GM10248 (cell line): ENCODE measurements around the gene ACOT7.

ENCODE experiments used
- CTCF ChIA-PET: fragments of 300-600 bp; sonication (Branson Sonifier 250); formaldehyde crosslinking; extraction: SDS; loops from one replicate; lab custom pipeline; 2021; ENCODE audit warnings: antibody characterized with exemption; lab: Yijun Ruan, JAX
- POLR2A ChIA-PET: fragments of 350-650 bp; sonication (Branson Sonifier 250); formaldehyde crosslinking; extraction: SDS; loops from one replicate; lab custom pipeline; 2020; ENCODE audit warnings: antibody characterized with exemption; lab: Yijun Ruan, JAX
- DNase-seq: peaks from one replicate; pipeline ENCODE4 v3.0.0; 2012; ENCODE audit errors: extremely low spot score
- TF ChIP-seq, protein P1 (sequence below): IDR thresholded peaks from 2 replicates; pipeline ENCODE4 v1.5.1; 2012; ENCODE audit warnings: mild to moderate bottlenecking, low read depth; ENCODE audit errors: extremely low read depth, missing control alignments, control extremely low read depth

Gene ACOT7

DNA sequence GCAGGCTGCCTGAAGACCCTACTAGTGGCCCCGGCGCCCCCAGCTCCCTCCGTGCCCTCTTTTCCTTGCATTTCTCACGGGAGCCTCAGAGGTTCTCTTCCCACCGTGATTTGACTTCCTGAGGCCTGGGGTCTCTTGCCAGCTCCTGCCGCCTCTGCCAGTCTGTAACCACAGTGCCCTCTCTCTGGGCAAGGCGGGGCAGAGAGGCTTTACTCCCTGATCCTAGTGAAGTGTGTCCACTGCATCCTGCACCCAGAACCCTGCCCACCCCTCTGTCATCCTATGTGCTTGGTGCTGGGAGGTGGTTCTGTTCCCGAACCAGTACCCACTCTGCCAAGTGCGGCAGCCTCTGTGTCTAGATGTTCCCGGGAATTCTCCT is 33.4 kb upstream of the ACOT7 start:
- POLR2A ChIA-PET, result no interaction called here
- CTCF ChIA-PET, result interaction anchor here (1.2 to 1.7 kb wide), 3 partner anchors 11 to 220 kb away, joined by 3 to 14 read pairs (median 4); no protein-coding TSS in a partner anchor
- no peak for DNase-seq
- TF ChIP-seq, protein P1, sequence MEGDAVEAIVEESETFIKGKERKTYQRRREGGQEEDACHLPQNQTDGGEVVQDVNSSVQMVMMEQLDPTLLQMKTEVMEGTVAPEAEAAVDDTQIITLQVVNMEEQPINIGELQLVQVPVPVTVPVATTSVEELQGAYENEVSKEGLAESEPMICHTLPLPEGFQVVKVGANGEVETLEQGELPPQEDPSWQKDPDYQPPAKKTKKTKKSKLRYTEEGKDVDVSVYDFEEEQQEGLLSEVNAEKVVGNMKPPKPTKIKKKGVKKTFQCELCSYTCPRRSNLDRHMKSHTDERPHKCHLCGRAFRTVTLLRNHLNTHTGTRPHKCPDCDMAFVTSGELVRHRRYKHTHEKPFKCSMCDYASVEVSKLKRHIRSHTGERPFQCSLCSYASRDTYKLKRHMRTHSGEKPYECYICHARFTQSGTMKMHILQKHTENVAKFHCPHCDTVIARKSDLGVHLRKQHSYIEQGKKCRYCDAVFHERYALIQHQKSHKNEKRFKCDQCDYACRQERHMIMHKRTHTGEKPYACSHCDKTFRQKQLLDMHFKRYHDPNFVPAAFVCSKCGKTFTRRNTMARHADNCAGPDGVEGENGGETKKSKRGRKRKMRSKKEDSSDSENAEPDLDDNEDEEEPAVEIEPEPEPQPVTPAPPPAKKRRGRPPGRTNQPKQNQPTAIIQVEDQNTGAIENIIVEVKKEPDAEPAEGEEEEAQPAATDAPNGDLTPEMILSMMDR, result no peak

DNA sequence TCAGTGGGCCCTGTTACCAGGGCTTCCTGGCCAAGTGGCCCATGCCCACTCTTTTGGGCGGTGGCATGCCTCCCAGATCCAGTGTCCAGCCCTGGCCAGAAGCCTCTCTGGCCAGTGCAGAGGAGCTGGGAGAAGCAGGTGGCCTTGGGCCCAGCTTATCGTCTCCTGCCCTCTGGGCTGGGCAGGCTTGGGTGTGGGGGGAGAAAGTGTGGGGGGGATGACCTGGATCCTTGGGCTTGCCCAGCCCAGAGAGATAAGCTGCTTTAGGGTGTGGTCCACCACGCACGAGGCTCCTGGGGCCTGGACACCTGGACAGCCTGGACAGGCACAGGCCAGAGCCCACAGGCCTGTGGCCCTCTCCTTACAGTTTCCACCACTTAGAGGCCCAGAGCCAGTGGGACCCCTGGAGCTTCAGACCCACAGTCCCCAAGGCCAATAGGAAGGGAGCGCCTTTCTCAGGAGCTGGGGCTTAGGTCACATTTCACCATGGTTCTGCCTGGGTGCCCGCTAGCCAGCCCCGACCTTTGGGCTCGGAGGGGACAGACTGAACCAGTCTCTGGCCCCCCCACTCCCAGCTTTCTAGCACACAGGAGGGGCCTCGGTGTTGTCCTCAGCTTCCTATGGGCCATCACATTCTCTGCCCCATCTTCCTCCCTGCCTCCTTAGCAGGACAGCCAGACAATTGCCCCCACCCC is 32.9 kb upstream of the ACOT7 start:
- ChIA-PET POLR2A (no interaction called here), CTCF (interaction anchor here (0.9 to 1.7 kb wide), 4 partner anchors 12 to 220 kb away, joined by 3 to 14 read pairs (median 4); no protein-coding TSS in a partner anchor)
- DNase-seq, result no peak
- TF ChIP-seq, protein P1, result no peak

DNA sequence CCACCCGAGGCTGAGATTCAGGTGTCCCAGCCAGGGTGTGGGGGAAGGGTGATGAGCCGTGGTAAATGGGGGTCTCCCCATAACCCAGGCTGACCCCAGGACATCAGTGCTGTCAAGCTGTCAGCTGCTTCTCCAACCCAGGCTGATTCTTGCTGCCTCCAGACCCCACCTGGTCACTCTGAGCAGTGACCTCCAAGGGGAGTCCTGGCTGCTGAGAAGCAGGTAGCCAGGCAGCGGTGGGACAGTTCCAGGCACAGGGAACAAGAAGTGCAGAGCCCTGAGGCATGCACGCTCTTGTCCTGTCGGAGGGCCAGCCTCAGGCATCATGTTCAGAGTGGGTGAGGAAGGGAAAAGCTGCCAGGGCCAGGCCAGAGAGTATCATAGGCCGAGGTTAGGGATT is 32.1 kb upstream of the ACOT7 start:
- no peak for DNase-seq
- TF ChIP-seq, protein P1, result no peak
- ChIA-PET CTCF (interaction anchor here (0.9 to 1.7 kb wide), 5 partner anchors 11 to 221 kb away, joined by 3 to 14 read pairs (median 4); no protein-coding TSS in a partner anchor), POLR2A (no interaction called here)

DNA sequence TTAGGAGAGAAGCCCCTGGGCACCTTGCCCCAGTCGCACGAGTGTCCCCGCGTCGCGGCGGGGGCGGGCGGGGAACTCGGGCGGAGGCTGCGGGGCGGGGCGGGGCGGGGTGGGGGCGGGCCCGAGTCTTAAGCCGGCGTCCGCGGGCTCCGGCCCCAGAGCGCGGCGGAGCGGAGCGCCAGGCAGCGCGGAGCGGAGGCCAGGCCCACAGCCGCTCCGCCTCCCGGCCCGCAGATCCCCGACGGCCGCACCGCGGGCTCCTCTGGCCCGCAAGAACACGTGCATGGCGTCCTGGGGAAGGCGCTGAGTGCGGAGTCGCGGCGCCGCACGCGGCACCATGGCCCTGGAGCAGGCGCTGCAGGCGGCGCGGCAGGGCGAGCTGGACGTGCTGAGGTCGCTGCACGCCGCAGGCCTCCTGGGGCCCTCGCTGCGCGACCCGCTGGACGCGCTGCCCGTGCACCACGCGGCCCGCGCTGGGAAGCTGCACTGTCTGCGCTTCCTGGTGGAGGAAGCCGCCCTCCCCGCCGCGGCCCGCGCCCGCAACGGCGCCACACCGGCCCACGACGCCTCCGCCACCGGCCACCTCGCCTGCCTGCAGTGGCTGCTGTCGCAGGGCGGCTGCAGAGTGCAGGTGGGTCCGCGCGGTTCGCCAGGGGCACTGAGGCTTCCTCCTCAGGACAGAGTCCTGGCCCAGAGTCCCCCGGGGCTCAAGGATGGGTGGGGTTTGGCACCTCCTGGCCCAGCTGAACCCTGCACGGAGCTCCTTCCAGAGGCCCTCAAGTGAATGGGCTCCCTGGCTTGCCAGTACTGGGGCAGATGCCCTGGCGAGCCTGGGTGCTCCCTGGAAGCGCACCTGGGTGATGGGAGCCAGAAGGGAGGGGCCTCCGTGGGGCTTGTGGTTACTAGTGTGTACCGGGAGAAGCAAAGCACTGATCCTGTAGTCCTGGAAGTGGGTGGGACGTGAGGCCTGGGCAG is 31.3 kb upstream of the ACOT7 start, which contains the start of gene ESPN:
TSS of gene ESPN (plus strand) at position 158 of the 975 bp plus-strand sequence. CDS start at position 338, 180 bp downstream.
- TF ChIP-seq, protein P1, result no peak
- ChIA-PET CTCF (interaction anchor here (1.0 kb wide), 2 partner anchors 13 to 178 kb away, joined by 4 to 6 read pairs; no protein-coding TSS in a partner anchor), POLR2A (no interaction called here)
- peak; percentile 67 for DNase-seq

DNA sequence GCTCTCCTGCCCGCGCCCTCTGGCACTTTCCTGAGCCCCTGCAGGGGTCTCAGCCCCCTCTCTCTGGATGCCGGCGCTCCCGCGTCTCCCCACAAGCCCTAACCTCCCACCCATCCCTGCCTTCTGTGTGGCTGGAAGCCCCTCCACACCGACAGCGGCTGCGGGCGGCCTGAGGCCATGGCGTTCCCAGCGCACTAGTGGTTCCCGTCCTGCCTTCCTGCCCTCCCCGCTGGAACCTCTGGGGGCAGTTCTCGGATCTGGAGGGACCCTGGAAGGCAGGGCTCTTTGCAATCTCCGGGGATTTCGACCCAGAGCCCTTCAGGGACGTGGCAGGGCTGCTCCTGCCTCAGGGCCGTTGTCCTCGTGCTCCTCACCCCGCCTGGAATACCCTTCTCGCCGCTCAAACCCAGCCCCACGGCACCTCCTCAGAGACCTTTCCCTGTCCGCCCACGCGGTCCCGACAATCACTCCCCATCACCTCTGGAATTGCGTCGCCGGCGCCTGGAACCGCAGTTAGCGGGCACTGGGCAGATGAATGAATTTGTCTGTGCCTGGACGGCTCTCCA is 30.5 kb upstream of the ACOT7 start:
- CTCF ChIA-PET, result interaction anchor here (1.3 to 6.0 kb wide), 8 partner anchors 10 to 191 kb away, joined by 3 to 94 read pairs (median 6); no protein-coding TSS in a partner anchor
- POLR2A ChIA-PET, result no interaction called here
- DNase-seq, result no peak
- TF ChIP-seq, protein P1, result no peak

DNA sequence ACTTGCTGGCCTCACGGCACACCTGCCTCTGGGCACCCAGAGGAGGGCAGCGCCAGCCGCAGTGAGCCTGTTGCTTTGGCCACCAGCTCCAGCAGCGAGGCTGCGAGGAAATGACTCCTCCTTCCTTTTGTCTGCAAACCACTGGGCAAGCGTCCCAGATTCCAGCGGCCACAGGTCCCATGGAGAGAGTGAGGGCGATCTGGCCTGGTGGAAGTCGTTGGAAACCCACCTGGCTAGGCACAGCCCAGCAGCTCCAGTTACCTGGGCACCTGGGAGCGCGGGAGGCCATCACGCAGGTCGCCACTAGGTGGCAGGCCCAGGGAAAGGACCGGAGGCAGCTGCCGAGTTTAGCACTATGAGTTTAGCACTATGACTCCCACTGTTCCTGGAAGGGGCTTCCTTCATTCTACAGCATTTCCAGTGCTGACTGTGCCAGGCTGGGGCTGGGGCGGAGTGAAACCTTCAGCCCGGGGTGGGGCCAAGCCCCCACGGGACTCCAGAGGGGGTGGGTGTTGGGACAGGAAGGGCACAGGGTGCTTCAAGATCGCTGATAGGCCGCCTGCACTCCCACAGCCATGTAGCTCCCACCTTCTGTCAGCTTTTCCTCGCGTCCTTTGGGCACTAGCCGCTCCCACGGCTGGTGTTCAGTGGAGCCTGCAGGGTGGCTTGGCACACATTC is 29.9 kb upstream of the ACOT7 start:
- TF ChIP-seq, protein P1, result peak; percentile 89
- peak; percentile 83 for DNase-seq
- CTCF ChIA-PET, result interaction anchor here (0.6 to 6.0 kb wide), 25 partner anchors 9 to 784 kb away, joined by 3 to 94 read pairs (median 4); no protein-coding TSS in a partner anchor
- POLR2A ChIA-PET, result no interaction called here
